Measurements from ENCODE around the gene NPTX1.

Gene NPTX1

GRCh38 chr17:80463784-80464400 lies 12.5 kb downstream of the NPTX1 start:
- no peak for DNase-seq (ENCODE audit: low read depth in 2 of 2, low spot score in 1 of 2)

- DNase-seq (ENCODE audit: low read depth in 2 of 2, low spot score in 1 of 2) = no peak
Measured at GRCh38 chr17:80461528-80462160, 14.8 kb downstream of the NPTX1 start.

DNA sequence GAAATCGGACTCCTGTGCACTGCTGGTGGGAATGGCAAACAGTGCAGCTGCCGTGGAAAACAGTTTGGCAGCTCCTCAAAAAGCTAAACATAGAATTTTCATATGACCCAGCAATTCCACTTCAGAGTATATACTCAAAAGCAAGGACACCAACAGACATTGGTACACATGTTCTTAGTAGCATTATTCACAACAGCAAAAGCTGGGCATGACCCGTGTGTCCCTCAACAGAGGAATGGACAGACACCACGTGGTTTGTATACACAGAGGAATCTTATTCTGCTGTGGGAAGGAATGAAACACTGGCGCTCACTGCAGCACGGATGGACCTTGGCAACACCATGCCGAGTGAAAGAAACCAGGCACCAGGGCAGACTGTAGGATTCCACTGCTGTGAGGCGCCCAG lies 16.0 kb downstream of the NPTX1 start:
- DNase-seq (ENCODE audit: low read depth in 2 of 2, low spot score in 1 of 2) = no peak

DNA sequence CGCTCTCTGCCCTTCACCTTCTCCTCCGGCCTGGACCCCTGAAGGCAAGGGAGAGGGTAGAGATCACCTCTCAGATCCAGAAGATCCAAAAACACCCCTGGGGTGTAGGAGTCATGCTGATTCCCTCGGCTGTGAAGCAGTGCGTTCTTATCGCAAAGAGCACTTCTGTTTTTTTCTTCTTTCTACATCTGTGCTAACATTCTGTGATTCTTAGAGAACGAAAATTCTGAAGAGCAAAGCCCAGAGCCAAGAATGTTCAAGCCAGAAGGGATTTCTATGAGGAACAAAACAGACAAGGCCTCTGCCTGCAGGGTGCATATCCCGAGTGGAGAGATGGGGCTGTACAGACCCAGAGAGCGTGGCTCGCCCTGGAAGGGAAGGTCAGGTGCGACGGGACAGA lies 17.2 kb downstream of the NPTX1 start:
- no peak for DNase-seq (ENCODE audit: low read depth in 2 of 2, low spot score in 1 of 2)

DNA sequence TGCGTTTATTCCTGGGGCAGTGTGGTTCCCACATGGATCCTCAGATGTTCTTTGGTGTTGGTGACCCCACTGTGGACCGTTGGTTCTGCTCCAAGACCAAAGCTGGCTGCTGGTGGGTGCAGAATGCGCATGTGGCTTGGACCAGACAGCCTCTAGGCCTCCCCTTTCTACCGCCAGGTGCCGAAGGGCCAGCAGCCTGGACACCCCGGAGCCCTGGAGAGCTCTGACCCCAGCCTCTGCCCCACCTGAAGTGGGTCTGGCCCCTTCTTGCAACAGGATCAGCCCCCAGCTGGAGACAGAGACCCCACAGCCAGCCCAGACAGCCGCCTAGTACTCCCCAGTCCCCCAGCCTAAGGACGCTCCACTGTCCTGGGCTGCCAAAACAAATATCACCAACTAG lies 18.4 kb downstream of the NPTX1 start:
- DNase-seq (ENCODE audit: low read depth in 2 of 2, low spot score in 1 of 2) = no peak

DNA sequence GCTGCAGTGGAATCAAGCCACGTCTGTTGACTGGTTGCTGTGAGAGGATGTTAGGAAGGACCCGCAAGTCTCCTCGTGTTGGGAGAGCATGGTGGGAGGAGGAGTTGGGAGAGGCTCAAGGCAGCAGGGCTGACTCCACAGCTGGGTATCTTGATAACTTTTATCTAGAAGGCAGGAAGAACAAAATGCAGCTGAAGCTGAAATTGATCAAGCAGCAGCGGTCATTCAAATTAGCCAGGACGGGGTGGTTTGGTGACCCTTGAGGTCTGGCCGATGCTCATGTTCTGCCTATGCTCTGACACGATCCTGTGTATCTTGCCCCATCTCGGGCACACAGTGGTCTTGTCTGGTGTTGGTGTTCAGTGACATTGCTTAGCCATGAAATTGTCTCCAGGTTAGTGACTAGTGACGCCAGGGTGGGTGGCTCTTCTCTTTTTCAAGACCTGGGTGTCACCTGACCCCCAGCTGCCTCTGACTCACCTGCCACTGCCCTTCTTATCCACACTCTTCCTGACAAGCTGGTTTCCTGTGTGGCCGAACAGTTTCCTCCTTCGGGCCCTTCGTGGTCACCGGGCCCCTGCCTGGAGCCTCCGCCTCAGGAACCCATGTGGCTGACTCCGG lies 19.1 kb downstream of the NPTX1 start:
- no peak for DNase-seq (ENCODE audit: low read depth in 2 of 2, low spot score in 1 of 2)

DNA sequence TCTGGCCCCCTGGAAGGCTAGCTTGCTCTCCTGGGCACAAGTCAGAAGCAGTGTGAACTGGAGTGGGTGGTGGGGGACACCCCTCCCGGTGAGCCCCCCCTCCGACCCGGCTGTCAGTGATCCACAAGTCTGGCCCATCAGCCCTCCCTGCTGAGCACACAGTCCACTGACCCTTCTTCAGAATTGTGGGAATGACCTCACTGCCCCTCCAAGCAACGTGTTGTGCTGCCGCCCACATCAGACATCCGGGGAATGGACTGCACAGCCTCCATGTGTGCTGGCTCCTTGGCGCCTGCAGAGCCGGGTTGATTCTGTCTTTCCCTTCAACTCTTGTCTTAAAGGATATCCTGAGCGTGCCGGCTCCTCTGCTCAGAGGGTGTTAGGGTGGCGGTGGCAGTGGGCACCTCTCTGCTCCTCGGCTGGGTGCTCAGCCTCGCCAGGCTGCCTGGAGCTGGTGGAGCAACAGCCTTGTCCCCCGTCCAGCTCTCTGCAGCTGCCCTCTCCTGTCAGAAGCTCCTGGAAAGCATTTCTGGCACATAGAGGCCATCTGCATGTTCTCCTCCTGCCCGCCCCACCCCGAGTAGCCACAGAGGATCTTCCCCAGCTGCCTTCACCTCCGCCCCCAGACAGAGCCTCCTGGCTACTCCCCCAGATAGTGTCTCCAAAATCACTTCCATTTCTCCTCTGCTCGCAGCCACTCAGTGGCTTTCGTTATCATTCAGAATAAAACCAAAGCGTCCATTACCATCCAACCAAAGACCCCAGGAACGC lies 19.8 kb downstream of the NPTX1 start:
- no peak for DNase-seq (ENCODE audit: low read depth in 2 of 2, low spot score in 1 of 2)

- no peak for DNase-seq (ENCODE audit: low read depth in 2 of 2, low spot score in 1 of 2)
Measured at GRCh38 chr17:80455784-80456183, 20.6 kb downstream of the NPTX1 start.

DNA sequence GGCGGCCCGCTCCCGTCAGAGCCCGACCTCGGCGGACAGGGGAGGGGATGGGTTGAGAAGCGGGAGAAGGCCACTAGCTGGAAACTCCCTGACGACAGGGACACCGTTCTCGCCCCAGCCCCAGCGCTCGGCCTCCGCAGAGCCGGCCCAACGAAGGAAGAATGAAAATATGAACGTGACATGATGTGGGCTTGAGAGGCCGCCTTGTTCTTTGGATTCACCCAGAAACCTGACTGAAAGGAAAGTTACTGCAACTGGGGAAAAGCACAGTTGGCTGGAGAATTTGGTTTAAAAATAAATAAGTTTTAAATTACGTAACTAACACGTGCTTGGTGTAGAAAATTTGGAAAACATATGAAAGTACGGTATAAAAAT lies 21.1 kb downstream of the NPTX1 start:
- DNase-seq (ENCODE audit: low read depth in 2 of 2, low spot score in 1 of 2) = no peak

DNA sequence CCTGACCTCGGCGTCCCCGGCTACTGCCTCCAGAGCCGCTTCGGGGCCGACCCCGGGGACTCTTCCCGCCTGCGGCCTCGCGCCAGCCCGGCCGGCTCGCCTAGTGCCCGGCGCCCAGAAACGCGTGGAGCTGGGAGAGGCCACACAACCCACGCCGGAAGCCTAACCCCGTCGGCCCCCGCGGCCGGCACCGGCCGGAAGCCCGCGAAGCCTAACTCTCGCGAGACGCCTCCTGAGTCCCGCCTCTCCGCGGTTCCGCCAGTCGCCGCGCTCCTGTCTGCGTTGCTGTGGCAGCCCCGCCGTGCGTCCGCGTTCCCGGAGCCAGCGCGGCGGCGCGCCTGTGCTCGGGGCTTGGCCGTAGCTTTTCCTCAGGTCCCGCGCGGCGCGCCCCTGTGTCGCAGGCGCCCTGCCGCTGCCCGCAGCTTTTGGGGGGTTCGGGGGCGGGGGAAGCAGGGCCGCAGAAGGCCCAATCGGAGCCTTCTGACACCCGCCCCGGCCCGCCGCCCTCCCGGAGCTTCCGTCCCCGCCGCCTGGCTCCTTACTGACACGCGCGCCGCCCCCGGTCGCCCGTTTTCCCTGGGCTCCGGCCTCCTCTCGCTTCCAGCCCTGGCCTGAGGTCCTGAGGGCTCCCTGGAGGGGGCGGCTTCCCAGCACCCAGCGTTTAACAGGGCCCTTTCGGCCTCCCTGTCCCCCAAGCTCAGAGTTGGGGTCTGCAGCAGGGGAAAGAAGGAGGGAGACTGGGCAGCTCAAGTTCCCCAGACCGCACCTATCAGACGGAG lies 21.7 kb downstream of the NPTX1 start:
- peak; percentile 87 to 90 for DNase-seq (ENCODE audit: low read depth in 2 of 2, low spot score in 1 of 2)

GRCh38 chr17:80453998-80454556 lies 22.3 kb downstream of the NPTX1 start:
- no peak for DNase-seq (ENCODE audit: low read depth in 2 of 2, low spot score in 1 of 2)

DNA sequence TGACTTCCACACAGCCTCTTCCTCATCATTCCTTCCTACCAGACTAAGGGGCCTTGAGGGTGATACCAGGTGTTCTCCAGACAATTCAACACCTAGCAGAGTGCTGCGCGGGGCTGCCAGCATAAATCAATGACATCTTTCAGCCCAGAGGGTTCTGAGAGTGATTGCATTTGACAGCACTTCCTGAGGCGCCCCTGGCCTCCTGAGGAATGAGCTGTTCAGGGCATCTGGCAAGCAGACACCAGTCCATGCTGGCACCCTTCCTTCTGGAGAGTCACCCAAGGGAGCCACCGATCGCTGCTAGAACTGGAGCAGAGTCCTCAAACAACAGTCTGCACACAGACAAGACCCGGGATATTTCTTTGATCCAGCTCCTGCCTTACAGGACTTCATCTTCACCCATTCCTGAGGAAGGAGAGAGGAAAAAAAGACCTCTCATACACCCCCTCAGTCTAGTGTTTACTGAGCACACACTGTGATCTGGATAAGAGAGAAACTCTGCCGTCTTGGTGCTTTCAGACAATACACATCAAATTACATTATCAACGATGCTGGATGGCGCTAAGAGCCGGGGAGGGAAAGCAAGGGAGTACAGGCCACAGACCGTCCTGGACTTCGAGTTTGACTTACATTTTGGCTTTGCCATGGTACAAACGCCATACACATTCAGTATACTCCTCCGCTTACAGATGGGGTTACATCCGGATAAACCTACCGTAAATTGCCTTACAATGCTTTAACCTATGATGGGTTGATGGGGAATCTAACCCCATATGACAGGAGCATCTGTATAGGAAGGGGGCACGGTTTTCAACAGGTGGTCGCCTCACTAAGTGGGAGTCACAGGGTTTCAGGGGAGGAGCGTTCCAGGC lies 23.0 kb downstream of the NPTX1 start:
- DNase-seq (ENCODE audit: low read depth in 2 of 2, low spot score in 1 of 2) = no peak

DNA sequence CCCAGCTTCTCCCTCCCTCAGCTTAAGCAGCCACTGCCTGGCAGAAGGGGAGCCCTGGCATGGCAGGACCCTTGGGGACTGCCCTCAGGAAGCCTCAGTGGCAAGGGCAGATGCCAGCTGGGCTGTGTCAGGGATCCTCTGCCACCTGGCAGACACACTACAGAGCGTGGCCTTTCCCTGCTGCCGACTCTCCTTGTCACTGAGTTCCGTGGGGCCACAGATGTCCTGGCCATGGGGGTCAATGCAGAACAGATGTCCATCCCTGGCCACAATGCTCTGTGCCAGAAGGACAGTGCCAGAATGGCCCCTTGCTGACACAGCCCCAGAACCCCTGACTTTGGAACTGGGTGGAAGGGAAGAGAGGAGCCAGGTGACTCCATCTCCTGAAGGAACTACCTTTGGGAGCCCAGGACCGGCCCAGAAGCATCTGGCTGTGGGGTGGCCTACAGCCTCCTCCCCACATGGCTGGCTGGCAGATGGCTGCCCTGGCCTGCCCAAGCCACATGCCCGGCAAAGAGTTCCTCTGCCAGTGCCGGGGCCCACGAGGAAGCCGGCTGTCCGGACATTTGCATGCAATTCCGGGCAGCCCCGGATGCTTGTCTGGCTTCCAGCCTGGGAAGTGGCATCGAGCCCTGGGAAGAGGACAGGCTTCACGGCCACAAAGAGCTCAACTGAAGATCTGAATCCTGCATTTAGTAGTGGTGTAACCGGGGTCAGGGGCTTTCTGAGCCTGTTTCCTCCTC lies 24.1 kb downstream of the NPTX1 start:
- DNase-seq (ENCODE audit: low read depth in 2 of 2, low spot score in 1 of 2) = no peak

- DNase-seq (ENCODE audit: low read depth in 2 of 2, low spot score in 1 of 2) = no peak
Measured at GRCh38 chr17:80451104-80451775, 25.2 kb downstream of the NPTX1 start.

- no peak for DNase-seq (ENCODE audit: low read depth in 2 of 2, low spot score in 1 of 2)
Measured at GRCh38 chr17:80449930-80450576, 26.4 kb downstream of the NPTX1 start.

- DNase-seq (ENCODE audit: low read depth in 2 of 2, low spot score in 1 of 2) = no peak
Measured at GRCh38 chr17:80449194-80449929, 27.0 kb downstream of the NPTX1 start.

- no peak for DNase-seq (ENCODE audit: low read depth in 2 of 2, low spot score in 1 of 2)
Measured at GRCh38 chr17:80447790-80448189, 28.6 kb downstream of the NPTX1 start.
